Brain microvascular endothelial cell (primary cell): ENCODE results near the gene CDK19.

Experiments used
- DNase-seq: peaks from one replicate; pipeline ENCODE4 v3.0.0-alpha.2; 2020
- H3K27ac ChIP-seq: fragments of 250-450 bp; sonication (Bioruptor Pico); 2 replicates; pipeline ENCODE4 v1.5.1; 2020; ENCODE audit warnings: mild to moderate bottlenecking, moderate library complexity
- H3K27me3 ChIP-seq: fragments of 250-450 bp; sonication (Bioruptor Pico); replicated peaks from 2 replicates; pipeline ENCODE4 v1.5.1; 2020; ENCODE audit warnings: mild to moderate bottlenecking
- H3K36me3 ChIP-seq: fragments of 250-450 bp; sonication (Bioruptor Pico); replicated peaks from 2 replicates; pipeline ENCODE4 v1.5.1; 2020; ENCODE audit warnings: mild to moderate bottlenecking
- H3K4me3 ChIP-seq: 2 replicates; pipeline ENCODE4 v1.5.1; 2011; ENCODE audit warnings: low read depth, mild to moderate bottlenecking, control low read depth, low read length, moderate library complexity
- CTCF ChIP-seq: IDR thresholded peaks from 2 replicates; pipeline ENCODE4 v1.5.1; 2011; ENCODE audit warnings: low read depth, mild to moderate bottlenecking, moderate library complexity, low read length, control low read depth, inconsistent platforms; ENCODE audit errors: missing control alignments
- in situ Hi-C: cut with HindIII; loops from 2 replicates; pipeline ENCODE4 v1.10.0; 2017; ENCODE audit warnings: low sequenced_read_pairs, low pct_ligation_motif_present

The CDK19 gene

DNA sequence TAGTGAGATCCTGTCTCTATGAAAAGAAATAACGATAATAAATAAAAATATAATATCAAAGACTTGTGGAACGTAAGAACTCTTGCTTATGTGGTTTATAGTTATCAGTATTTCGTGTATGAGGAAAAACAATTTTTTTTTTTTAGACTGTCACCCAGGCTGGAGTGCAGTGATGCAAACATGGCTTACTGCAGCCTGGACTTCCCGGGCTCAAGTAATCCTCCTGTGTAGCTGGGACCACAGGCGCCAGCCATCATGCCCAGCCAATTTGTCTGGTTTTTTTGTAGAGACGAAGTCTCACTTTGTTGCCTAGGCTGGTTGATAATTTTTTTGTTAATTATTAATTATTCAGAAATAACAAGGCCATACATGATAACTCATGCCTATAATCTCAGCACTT, 18.6 kb upstream of the CDK19 start:
- in situ Hi-C loops: no loop called here
- no peaks in the 10 kb centered on the region for H3K27me3 ChIP-seq
- no peaks in the 10 kb centered on the region for H3K36me3 ChIP-seq
- H3K4me3 ChIP-seq: no peak overlapping the region
- no peak for DNase-seq
- no peak overlapping the region for H3K27ac ChIP-seq
- no peak for TF ChIP-seq CTCF

DNA sequence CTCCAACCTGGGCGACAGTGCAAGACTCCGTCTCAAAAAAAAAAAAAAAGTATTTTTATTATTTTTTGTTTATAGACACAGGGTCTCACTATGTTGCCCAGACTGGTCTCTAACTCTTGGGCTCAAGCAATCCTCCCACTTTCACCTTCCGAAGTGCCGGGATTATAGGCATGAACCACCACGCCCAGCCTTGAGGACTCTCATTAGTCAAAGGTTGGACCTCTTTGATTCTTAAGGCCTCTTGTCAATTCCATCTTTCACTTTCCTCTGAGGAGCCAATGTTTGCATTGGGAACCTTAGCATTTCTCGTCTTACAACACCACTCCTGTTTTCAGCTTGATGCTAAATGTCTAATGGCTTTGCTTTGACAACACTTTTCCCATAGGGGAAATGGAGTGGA, 16.1 kb upstream of the CDK19 start:
- TF ChIP-seq CTCF: no peak
- in situ Hi-C loops: no loop called here
- Histone ChIP-seq H3K27me3 (no peaks in the 10 kb centered on the region), H3K27ac (no peak overlapping the region), H3K36me3 (no peaks in the 10 kb centered on the region), H3K4me3 (no peak overlapping the region)
- no peak for DNase-seq

DNA sequence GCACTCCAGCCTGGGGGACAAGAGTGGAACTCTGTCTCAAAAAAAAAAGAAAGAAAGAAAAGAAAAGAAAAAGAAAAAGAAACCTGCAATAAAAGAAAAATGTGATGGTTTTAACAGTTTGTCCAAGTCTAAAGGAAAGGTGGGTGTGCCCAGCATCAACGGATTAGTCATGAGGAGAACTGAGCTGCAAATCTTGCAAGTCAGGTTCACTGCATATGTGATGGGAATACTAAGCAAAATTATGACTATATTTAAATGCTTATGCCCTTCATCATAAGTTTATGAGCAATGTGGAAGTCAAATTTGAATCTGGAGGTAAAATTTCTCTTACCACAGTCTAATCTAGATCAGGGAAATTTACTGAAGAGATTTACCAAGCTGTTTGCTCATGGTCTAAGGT, 13.1 kb upstream of the CDK19 start:
- Histone ChIP-seq H3K4me3 (no peak overlapping the region), H3K36me3 (no peaks in the 10 kb centered on the region), H3K27me3 (no peaks in the 10 kb centered on the region), H3K27ac (no peak overlapping the region)
- TF ChIP-seq CTCF: no peak
- in situ Hi-C loops: no loop called here
- no peak for DNase-seq

GRCh38 chr6:110826236-110827129, 11.2 kb upstream of the CDK19 start:
- no peak overlapping the region for H3K27ac ChIP-seq
- no peak overlapping the region for H3K4me3 ChIP-seq
- no peak for TF ChIP-seq CTCF
- no peaks in the 10 kb centered on the region for H3K36me3 ChIP-seq
- H3K27me3 ChIP-seq: no peaks in the 10 kb centered on the region
- no peak for DNase-seq
- in situ Hi-C loops: no loop called here

GRCh38 chr6:110823146-110823545, 7.9 kb upstream of the CDK19 start:
- TF ChIP-seq CTCF: no peak

GRCh38 chr6:110822249-110822648, 7.0 kb upstream of the CDK19 start:
- DNase-seq: no peak
- Histone ChIP-seq H3K4me3 (no peak overlapping the region), H3K27ac (no peak overlapping the region), H3K27me3 (no peaks in the 10 kb centered on the region), H3K36me3 (no peaks in the 10 kb centered on the region)
- TF ChIP-seq CTCF: no peak
- in situ Hi-C loops: no loop called here

More at GRCh38 chr6:110823146-110823545, 7.9 kb upstream of the CDK19 start:
- Histone ChIP-seq H3K27me3 (no peaks in the 10 kb centered on the region), H3K4me3 (no peak overlapping the region), H3K27ac (no peak overlapping the region), H3K36me3 (no peaks in the 10 kb centered on the region)
- in situ Hi-C loops: no loop called here
- DNase-seq: no peak
